DMS53 treated with DMSO at 0.1 percent for 48 hours (cell line): Measurements from ENCODE around the gene LRRTM4.
"Not testable (repeated sequence)": the region's sequence is repeated elsewhere in the genome, so short reads cannot be mapped to it uniquely, and the experiment has no call there.

Experiments
- DNase-seq: peaks from one replicate; lab custom pipeline; 2025; ENCODE audit not compliant: unreplicated experiment; lab: John Stamatoyannopoulos, UW

LRRTM4 gene

DNA sequence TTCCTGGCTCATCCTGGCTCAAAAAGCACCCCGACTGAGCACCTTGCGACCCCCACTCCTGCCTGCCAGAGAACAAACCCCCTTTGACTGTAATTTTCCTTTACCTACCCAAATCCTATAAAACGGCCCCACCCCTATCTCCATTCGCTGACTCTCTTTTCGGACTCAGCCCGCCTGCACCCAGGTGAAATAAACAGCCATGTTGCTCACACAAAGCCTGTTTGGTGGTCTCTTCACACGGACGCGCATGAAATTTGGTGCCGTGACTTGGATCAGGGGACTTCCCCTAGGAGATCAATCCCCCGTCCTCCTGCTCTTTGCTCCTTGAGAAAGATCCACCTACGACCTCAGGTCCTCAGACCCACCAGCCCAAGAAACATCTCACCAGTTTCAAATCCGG, 433.8 kb downstream of the LRRTM4 start:
- DNase-seq, result not testable (repeated sequence)

DNA sequence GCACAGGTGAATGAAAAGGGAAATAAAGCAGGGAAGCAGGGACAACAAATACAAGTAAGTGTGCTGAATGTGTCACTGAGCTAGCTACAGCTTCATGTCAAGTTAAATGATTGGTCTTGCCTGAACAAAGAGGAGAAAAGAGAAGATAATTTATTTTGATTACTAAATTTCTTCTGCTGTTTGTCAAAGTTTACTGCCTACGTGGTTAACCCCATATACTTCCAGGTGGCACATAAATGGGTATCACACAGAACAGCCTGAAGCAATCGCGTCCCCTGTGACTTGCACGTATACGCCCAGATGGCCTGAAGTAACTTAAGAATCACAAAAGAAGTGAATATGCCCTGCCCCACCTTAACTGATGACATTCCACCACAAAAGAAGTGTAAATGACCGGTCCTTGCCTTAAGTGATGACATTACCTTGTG, 434.2 kb downstream of the LRRTM4 start:
- DNase-seq, result no peak

DNA sequence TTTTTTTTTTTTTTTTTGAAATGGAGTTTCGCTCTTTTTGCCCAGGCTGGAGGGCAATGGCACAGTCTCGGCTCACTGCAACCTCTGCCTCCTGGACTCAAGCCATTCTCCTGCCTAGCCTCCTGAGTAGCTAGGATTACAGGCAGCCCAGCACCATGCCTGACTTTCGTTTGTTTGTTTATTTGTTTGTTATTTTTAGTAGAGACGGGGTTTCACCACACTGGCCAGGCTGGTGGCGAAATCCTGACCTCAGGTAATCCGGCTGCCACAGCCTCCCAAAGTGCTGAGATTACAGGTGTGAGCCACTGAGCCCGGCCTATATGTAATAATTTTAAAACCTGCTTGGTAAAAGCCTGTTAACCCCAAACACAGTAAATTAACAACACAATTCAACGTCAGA, 435.7 kb downstream of the LRRTM4 start:
- DNase-seq, result no peak

DNA sequence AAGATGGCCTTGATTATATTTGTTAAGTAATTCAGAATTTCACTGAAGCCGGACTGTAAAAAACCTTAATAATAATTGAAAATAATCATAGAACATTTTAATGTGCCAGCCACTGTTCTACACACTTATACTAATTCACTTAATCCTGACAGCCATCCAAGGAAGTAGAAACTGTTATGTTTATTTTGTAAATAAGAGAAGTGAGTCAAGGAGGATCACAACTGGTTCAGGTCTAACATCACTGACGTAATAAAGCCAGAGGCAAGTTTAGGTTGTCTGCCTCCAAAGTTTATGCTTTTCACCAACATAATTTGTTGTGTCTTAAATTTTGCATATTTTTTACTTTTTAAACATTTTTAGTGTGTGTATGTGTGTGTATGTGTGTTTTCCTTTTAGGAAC, 436.1 kb downstream of the LRRTM4 start:
- DNase-seq, result no peak

DNA sequence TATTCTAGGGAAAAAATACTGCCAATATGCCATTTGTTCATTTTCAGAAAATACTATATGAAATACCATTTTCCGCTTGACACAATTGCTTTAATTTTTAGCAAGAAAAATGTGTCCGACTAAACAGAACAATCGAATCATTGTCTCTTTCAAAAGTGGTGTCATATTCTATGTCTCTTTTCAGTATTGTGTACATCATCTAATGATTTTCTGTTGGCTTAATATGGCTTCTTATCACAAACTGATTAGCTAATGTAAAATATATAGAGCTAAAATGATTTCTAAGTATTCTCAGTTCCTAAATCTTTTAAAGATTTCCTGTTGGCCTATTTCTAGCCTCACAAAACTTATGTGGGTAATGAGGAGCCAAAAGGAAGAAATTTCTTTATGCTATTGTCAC, 436.6 kb downstream of the LRRTM4 start:
- no peak for DNase-seq

DNA sequence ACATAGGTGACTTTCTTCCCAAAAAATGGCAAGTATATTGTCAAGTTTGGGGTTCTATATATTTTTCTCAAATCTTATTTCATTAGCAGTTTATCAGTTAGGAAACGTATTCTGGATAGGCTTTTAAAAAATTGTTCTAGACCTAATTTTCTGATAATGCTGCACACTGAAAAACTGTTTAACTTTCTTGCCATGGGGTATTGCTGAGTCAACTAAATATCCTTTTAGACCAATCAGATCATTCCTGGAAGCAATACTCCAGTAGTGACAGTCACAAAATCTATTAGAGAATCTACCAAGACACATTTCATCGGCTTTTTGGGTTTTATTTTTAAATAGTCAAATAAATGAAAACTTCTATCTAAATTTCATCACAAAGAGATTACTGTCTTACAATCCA, 440.6 kb downstream of the LRRTM4 start:
- no peak for DNase-seq

DNA sequence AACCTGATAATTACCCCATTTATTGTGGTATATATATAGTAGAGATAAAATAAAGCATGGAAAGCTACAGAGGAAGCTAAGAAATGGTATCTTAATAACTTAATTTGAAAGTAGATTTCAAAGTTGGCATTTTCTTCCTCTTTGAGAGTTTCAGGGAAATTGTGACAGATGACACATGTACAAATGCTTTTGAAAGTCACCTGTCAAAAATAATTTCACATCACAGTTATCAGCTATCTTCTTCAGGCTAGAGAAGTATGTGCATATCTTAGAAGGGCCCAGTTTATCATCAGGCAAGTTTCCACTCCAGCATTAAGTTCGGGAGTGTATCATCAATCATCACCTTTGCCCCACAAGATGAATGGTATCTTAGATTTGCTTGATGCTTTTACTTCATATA, 457.9 kb downstream of the LRRTM4 start:
- no peak for DNase-seq

DNA sequence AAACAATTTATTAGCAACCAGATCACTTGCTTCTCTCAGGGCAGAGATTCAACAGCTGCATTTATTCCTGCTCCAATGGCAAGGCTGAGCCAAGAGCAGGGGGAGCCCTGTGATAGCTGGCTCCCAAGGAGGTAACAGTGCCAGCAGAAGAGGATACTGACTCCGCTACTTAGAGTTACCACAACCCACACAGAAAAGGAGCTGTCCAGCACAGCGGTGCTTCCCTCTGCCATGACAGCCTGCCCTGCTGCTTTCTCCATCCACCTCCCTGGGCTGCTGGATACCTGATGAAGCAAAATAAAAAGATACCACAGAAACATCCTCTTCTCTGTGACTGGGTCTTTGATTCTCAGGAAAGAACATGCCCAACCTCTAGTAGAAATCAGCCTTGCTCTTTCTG, 467.2 kb downstream of the LRRTM4 start:
- no peak for DNase-seq

DNA sequence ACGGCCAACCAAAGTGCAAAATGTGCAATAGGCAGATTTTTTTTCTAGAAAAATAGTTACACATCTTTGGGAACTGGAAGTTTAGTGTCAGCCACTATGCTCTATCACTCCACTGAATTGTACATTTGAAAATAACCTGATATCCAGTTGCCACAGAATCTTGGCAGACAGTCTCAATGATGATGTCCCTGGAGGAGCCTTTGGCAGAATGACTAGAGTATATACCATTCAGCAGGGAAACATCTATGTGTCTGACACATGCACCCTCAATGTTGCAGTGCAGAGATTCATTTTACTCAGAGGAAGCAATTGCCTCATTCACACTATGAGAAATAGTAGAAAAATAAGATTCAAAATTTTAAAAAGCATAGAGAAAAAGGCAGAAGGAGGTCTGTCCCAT, 475.8 kb downstream of the LRRTM4 start:
- DNase-seq, result no peak

DNA sequence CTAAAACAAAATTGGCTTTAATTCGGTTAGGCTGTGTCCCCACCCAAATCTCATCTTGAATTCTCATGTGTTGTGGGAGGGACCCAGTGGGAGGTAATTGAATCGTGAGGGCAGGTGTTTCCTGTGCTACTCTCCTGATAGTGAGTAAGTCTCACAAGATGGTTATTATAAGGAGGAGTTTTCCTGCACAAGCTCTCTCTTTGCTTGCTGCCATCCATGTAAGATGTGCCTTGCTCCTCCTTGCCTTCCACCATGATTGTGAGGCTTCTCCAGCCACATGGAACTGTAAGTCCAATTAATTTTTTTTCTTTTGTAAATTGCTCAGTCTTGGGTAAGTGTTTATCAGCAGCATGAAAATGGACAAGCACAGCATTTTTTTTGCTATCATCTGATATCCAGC, 476.7 kb downstream of the LRRTM4 start:
- not testable (repeated sequence) for DNase-seq

DNA sequence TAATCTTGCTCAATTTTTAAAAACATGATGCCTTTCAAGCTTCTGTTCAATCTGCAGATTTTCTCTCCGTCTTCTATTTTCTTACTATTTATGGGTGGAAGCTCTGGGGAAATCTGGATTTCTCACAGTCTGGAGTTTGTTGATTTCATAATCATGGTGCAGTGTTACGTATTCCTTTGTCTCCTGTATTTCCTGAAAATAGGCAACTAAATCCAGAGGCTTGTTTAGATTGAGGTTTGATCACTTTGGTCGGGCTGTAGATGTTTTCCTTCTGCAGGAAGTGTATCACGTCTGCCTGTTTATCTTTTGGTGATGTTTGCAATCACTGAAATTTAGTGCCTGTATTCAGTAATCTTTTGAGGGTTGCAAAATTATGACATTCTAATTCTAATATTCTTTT, 487.7 kb downstream of the LRRTM4 start:
- no peak for DNase-seq

DNA sequence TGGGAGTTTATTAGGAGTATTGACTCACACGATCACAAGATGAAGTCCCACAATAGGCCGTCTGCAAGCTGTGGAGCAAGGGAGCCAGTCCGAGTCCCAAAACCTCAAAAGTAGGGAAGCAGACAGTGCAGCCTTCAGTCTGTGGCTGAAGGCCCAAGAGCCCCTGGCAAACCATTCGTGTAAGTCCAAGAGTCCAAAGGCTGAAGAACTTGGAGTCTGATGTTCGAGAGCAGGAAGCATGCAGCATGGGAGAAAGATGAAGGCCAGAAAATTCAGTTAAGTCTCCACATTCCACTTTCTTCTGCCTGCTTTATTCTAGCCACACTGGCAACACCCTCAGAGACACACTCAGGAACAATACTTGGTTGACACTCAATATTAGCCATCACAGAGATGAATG, 492.9 kb downstream of the LRRTM4 start:
- not testable (repeated sequence) for DNase-seq

DNA sequence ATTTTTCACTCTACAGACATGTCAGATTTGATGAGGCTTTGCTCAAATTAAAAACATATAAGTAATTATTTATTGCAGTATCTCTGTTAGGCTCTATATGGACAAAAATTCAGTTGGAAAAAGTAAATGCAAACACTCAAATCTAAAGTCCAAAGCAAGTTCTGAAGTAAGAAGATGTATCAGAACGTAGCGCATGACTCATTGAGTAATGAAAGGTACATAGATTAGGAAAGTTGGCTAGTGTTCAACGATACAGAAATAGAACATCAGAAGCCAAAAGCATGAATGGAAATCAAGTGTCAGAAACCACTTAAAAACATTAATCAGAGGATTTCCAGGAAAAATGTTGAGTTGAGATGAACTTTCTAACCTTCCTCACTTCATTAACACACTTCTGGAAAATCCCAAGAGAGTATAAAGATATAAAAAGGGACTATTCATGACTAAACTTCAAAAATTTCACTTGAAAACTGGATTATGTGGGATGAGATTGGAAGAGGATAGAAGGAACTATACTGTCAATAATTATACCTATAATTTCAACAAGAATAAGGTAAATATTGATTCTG, 494.1 kb downstream of the LRRTM4 start:
- peak; percentile 26 for DNase-seq

DNA sequence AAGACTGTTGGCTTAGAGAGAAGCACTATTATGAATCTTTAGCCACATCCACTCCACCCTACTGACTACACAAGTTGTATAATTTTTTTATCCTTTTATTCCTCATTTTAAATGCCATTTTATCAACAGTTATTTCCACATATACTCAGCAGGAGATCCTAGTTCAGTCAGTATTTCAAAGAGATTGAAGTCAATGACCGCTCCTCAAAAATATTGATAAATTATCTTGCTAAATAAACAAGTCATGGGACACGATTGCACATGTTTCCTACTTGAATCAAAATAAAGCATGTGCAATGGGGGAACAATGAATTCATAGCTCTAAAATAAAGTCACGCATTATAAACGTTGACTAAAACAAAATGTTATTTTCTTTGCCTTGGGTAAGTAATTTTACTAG, 496.5 kb downstream of the LRRTM4 start:
- no peak for DNase-seq

DNA sequence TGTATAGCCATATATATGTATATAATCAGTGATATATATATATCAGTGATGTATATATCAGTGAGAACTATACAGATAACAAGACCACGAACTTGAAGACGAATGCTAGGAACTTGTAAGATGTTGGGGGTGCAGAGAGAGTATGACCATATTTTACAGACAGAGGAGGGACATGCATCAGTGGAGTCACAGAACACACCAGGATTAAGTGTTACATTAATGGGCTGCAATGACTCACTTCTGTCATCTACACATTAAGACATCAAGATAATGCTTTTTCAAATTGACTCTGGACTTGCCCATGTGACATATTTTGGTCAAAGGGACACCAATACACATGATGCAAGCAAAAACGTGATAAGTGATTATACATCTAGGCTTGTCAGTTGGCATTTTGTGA, 501.0 kb downstream of the LRRTM4 start:
- DNase-seq, result no peak

DNA sequence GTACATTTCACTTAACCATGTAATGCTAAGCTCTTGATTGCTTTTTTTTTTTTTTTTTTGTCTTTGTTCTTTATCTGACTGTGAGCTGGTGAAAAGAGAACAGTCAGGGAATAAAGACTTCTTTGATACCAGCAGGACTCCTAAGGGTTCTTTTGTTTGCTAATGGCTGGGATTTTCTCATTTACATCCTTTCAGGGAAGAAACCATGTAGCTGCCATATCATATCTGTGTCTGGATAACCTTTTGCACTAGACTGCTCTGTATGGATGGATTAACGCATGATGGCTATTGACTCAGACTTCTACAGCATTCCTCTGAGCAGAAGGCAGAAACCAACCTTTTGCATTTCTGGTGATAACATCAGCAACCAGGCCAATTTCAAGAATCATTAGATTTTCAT, 504.0 kb downstream of the LRRTM4 start:
- no peak for DNase-seq

DNA sequence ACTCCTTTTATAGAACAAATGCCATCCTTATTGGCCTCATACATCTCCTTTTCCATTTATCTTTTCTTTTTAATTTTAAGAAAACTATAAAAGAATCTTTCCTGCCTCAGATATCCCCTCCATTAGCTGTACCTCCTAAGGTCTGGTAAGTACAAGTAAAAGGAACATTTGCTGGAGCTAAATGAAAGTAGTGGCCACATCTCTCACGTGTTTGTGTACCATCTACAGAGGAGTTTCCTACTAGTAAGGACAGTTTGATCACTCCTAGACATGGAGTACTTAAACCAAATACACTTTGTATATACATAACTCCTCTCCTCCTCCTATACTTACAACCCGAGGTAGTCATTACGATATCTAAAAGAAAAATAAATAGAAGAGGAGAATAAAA, 504.8 kb downstream of the LRRTM4 start:
- no peak for DNase-seq

DNA sequence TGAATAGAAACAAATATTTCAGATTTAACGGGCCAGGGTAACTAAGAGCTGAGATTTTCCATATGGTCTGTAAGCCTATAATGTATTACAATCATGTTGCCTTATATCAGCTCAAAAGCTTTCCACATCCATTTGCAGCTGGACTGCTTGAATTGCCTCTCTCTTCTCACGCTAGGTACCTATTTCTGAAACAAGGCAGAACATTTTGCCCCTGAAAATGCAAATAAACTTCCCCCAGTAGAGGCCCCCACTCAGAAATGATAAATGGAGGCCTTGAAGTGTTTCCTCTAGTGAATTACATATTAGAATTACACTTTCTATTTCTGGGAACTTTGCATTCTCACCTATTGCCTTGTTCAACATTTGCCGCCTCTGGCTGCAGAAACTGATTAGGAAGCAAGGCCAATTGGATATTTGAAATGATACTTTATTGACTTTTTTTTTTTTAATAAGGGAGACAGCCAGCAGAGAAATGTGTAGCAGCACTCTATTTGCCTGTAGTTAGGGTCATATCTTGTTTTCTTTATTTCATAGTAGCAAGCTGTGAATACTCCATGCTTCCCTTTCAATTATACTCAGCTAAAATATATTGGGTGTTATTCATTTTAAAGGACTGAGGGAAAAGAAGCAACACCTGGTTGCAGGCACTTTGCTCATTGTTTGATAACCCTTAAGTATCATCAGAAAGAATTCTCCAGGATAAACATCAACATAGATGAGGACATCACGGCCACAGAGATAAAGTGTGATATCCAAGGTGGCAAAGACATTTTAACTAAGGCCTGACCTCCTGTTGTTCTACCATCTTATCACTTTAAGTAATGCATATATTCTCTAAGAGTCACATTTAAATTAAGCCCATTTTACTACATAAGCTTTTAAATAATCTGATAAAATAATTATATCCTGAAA, 505.5 kb downstream of the LRRTM4 start:
- DNase-seq, result no peak

DNA sequence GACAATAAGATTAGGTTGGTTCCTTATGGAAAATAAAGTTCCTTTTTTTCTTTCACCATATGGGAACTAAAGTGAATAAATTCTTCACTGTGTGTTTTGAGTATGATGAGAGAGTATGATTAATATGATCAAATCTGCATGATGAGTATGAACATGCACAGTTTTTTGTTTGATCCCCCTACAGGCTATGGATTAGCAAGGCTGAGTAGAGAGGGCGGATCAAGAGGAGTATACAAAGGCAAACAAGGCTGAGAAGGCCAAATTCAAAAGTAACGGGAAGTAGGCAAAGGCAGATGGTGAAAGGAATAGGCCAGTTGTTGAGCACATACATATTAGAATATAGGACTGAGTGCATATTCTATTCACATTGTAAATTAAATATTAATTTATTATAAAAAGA, 508.2 kb downstream of the LRRTM4 start:
- DNase-seq, result no peak

DNA sequence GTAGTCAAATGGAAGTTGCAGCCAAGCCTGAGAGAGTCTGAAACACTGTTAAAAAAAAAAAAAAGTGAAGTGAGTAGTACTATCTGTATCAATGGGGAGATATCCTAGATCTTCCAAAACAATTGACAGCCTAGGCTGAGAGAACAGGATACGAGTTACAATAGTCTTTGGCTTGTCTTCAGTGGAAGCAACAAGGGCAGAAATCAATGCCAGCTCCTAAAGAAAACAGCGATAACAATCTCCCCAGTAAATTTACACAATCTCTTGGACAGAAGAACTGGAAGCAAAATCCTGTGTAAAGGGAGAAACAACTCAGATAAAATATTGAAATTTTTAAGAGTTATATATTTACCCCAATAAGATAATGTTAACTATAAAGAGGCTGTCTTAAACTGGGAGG, 508.7 kb downstream of the LRRTM4 start:
- no peak for DNase-seq

DNA sequence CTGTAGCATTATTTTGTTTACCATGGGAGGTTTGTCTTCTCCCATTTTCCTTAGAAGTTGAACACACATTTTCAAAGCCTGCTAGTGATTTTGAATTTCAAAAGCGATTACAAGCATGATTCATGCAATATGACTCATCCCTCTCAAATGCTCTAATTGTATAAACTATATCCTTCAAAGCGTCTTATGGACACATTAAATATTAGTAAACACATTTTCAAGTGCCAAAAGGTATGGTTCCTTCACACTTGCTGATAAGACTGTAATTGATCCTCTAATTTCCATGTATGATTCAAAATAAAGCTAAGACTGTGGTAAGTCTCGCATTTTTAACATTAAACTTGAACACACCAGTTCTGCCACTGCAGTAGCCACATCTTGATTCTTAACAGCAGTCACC, 512.9 kb downstream of the LRRTM4 start:
- DNase-seq, result peak; percentile 90

DNA sequence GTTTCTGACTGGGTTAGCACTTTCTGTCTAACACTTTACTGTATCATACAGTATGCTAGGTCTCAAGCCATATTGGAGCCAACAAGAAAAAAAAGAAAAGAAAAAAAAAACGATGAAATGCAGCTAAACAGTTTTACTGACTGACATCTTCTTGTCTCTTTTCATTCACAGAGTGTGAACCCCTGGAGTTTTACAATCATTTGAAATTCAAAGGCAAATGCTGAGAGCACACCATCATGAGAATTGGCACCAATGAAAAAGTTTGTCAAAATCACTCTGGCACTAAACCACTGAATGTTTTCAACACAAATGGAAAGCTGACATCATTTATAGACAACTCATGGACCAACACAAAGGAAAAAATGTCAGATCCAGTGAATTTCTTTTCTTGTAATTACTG, 513.3 kb downstream of the LRRTM4 start:
- no peak for DNase-seq

DNA sequence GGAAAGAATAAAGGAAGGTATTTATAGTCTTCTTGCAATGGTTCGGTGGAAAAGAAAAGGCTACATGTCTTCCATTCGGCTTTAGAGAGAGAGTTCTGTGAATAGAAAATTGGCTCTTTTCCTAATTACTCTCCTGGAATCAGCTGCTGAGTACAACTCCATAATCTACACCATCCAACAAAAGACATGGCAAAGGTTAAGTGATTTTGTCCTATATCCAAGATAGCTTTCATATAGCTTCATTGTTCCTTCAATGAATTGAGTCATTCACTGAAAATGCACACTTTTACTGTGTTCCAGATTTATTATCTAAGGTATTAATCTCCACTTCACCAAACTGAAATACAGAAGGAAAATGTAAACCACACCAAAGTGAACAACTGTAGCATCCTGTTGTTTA, 514.5 kb downstream of the LRRTM4 start:
- no peak for DNase-seq
